AG04450 (cell line): ENCODE results near the gene ZNF574. TPM values are rescaled to one million over a fixed set of nuclear protein-coding genes. Genes with fewer than 3 reads are reported as not detected.
"Not testable (repeated sequence)": the region's sequence is repeated elsewhere in the genome, so short reads cannot be mapped to it uniquely, and the experiment has no call there.

Experiments used
- CTCF ChIA-PET: fragments of 300-600, 350-600 bp; formaldehyde crosslinking; extraction: SDS; loops from one replicate; lab custom pipeline; 2022; ENCODE audit warnings: antibody characterized with exemption, inconsistent platforms; lab: Charles Lee
- POLR2A ChIA-PET: fragments of 350-600 bp; formaldehyde crosslinking; extraction: SDS; loops from one replicate; lab custom pipeline; 2021; ENCODE audit warnings: antibody characterized with exemption, inconsistent platforms; lab: Yijun Ruan, JAX
- DNase-seq: peaks from one replicate; pipeline ENCODE4 v3.0.0-alpha.2; 2011; ENCODE audit warnings: low read depth, low spot score
- H3K27ac ChIP-seq: one replicate; pipeline ENCODE4 v1.5.1; 2012; ENCODE audit warnings: low read depth, low read length, control low read depth
- H3K27me3 ChIP-seq: one replicate; pipeline ENCODE4 v1.6.0; 2012; ENCODE audit warnings: low read length; ENCODE audit not compliant: control insufficient read depth, insufficient read depth
- H3K4me3 ChIP-seq: 2 replicates; pipeline ENCODE4 v1.5.1; 2011; ENCODE audit warnings: mild to moderate bottlenecking, low read depth, low read length, control low read depth
- H3K9me3 ChIP-seq: 2 replicates; pipeline ENCODE4 v1.5.1; 2012; ENCODE audit warnings: low read length; ENCODE audit not compliant: control insufficient read depth, insufficient read depth
- polyA plus RNA-seq: library from polyadenylated mRNA; depleted of rRNA; stranded (reverse); fragments of >200 nt; gene quantifications from 2 replicates; pipeline ENCODE4 v1.2.3, GENCODE V29; 2011
- TF ChIP-seq, protein P1 (sequence below): IDR thresholded peaks from 2 replicates; pipeline ENCODE4 v1.5.1; 2011; ENCODE audit warnings: low read depth, low read length, control low read depth, inconsistent platforms

Gene ZNF574
- polyA plus RNA-seq, 1 experiment: 5.5 TPM

DNA sequence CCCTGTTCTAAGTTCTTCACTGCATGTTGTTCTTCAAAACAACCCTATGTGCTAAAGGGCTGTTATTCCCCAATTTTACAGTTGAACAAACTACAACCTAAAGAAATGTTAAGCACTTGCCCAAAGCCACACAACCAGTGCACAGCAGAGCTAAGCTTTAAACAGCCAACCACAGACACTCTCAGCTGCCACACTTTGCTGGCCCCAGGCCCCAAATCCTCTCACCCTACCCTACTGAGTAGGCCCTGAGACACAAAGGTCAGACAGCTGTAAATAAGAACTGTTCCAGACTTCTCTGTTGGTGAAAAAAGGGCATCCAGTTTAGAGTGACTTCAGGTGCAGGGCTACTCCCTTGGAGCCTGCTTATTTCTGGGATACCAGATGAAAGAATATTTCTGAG, 35.9 kb upstream of the ZNF574 start:
- CTCF ChIA-PET: no interaction called here
- no peak for DNase-seq
- POLR2A ChIA-PET: no interaction called here
- Histone ChIP-seq H3K27me3 (peaks cover 18% of the 10 kb centered on the region), H3K4me3 (no peak overlapping the region), H3K9me3 (no peaks in the 10 kb centered on the region), H3K27ac (no peak overlapping the region)
- TF ChIP-seq, protein P1, sequence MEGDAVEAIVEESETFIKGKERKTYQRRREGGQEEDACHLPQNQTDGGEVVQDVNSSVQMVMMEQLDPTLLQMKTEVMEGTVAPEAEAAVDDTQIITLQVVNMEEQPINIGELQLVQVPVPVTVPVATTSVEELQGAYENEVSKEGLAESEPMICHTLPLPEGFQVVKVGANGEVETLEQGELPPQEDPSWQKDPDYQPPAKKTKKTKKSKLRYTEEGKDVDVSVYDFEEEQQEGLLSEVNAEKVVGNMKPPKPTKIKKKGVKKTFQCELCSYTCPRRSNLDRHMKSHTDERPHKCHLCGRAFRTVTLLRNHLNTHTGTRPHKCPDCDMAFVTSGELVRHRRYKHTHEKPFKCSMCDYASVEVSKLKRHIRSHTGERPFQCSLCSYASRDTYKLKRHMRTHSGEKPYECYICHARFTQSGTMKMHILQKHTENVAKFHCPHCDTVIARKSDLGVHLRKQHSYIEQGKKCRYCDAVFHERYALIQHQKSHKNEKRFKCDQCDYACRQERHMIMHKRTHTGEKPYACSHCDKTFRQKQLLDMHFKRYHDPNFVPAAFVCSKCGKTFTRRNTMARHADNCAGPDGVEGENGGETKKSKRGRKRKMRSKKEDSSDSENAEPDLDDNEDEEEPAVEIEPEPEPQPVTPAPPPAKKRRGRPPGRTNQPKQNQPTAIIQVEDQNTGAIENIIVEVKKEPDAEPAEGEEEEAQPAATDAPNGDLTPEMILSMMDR: no peak

DNA sequence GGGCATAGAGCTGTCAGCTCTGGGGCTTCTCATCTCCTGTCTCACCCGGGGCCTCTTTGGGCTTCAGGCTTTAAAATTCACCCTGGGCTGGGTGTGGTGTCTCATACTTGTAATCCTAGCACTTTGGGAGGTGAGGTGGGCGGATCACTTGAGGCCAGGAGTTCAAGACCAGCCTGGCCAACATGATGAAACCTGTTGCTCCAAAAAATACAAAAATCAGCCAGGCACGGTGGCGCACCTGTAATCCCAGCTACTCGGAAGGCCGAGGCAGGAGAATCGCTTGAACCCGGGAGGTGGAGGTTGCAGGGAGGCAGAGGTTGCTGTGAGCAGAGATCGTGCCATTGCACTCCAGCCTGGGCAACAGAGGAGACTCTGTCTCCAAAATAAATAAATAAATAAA, 35.5 kb upstream of the ZNF574 start:
- POLR2A ChIA-PET, DNase-seq, CTCF ChIA-PET, H3K4me3 ChIP-seq, H3K27ac ChIP-seq, H3K9me3 ChIP-seq: not testable (repeated sequence)
- peaks cover 22% of the 10 kb centered on the region for H3K27me3 ChIP-seq

DNA sequence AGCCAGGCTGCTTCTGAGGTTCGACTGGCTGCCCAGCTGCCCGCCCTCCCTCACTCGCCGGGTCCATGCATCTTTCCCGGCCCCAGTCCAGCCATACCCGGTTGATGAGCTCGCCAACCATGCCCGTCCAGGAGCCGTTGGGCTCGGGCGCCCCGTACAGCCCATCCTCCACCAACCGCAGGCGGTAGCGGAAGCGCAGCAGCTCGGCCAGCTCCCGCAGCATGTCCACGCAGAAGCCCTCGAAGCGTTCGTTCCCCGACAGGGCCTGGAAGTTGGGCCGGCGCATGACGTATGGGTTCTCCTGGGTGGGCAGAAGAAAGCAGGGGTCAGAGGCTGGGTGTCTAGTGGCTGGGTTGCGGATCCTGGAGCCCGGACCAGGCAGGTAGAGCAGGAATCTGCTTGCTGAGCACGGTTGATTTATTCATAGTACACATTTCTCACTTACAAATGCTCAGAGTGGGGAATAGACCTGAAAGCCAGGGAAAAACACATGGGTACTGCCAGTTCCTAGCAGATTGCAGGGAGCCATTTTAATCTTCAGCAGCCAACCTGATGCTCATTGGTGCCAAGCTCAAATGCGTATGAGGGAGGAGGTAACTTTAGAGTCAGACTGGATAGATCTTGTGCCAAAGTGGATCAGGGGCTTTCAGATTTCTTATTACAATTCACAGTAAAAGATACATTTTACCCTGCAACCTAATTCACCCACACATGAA, 33.4 kb upstream of the ZNF574 start:
- Histone ChIP-seq H3K27ac (no peak overlapping the region), H3K9me3 (no peaks in the 10 kb centered on the region), H3K27me3 (peaks cover 27% of the 10 kb centered on the region), H3K4me3 (no peak overlapping the region)
- ChIA-PET CTCF (no interaction called here), POLR2A (no interaction called here)
- TF ChIP-seq, protein P1: no peak
- no peak for DNase-seq

DNA sequence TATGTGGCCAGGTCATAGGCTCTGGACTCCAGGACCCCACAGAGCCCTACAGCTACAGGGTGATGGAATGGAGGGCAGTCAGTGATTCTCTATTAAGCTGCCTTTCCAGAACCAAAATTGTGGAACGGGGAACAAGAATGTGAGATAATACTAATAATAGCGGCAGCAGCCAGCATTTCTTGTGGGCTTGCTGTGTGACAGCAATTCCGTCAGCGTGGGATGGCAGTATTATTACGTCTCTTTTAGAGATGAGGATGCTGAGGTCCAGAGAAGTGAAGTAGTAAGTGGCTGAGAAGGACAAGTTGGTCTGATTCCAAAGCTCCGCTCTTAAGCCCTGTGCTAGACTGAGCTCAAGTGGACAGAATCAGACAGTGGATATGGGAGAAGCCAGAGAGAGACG, 30.4 kb upstream of the ZNF574 start:
- Histone ChIP-seq H3K9me3 (no peaks in the 10 kb centered on the region), H3K27ac (no peak overlapping the region), H3K4me3 (no peak overlapping the region), H3K27me3 (peaks cover 23% of the 10 kb centered on the region)
- ChIA-PET CTCF (interaction anchor here (3.5 kb wide), 1 partner anchor 11 kb away, joined by 25 read pairs; no protein-coding TSS in a partner anchor), POLR2A (no interaction called here)
- no peak for DNase-seq
- TF ChIP-seq, protein P1: no peak

DNA sequence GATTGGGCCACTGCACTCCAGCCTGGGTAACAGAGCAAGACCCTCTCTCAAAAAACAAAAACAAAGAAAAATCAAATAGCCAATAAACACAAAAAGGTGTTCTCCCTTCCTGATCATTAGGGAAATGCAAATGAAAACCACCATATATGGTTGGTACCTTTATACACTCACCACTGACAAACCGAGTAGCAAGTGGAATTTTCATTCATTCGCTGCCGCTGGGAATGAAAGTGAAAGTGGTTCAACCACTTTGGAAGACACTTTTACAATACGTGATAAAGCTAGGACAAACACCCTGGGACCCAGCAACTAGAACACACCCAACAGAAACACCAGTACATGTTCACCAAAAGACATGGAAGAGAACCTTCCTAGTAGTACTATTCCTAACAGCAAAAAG, 27.0 kb upstream of the ZNF574 start:
- Histone ChIP-seq H3K9me3 (no peaks in the 10 kb centered on the region), H3K27me3 (peaks cover 20% of the 10 kb centered on the region), H3K4me3 (no peak overlapping the region), H3K27ac (no peak overlapping the region)
- CTCF ChIA-PET: interaction anchor here (0.6 to 0.8 kb wide), 2 partner anchors 14 to 68 kb away, joined by 3 read pairs; no protein-coding TSS in a partner anchor
- DNase-seq: no peak
- TF ChIP-seq, protein P1: no peak
- POLR2A ChIA-PET: no interaction called here
